B cell (primary cell): ENCODE data around the gene LSM4. TPM values are rescaled to one million over a fixed set of nuclear protein-coding genes. Genes with fewer than 3 reads are reported as not detected.

Experiments used
- ATAC-seq: fragments of 200-7000 bp; cut with Tn5 transposase; one replicate; pipeline ENCODE4 v1.10.0; 2021; ENCODE audit warnings: low read depth, mild to moderate bottlenecking, moderate number of reproducible peaks, moderate library complexity
- CTCF ChIA-PET: fragments of 350-600 bp; sonication (Branson Sonifier 250); formaldehyde crosslinking; loops from one replicate; lab custom pipeline; 2021; ENCODE audit warnings: antibody characterized with exemption, inconsistent platforms; lab: Charles Lee
- POLR2A ChIA-PET: fragments of 350-600 bp; sonication (Branson Sonifier 250); formaldehyde crosslinking; loops from one replicate; lab custom pipeline; 2021; ENCODE audit warnings: antibody characterized with exemption; lab: Charles Lee
- DNase-seq: peaks from one replicate; pipeline ENCODE4 v3.0.0; 2013
- H2AFZ ChIP-seq: 2 replicates; pipeline ENCODE4 v1.6.1; 2012; ENCODE audit warnings: mild to moderate bottlenecking, low read depth, low read length; ENCODE audit not compliant: insufficient read depth, poor library complexity, severe bottlenecking
- H3K27ac ChIP-seq, 2 donors: 1 replicate in 1 of 2; 2 replicates in 1 of 2; pipeline ENCODE4 v1.5.1; 2012 to 2013; ENCODE audit warnings: low read length in 2 of 2, mild to moderate bottlenecking in 2 of 2, moderate library complexity in 1 of 2
- H3K27me3 ChIP-seq, 4 experiments: fragments of 200-600 bp in 1 of 4; sonication (generic) in 1 of 4; replicated peaks in 1 of 4; 1 replicate in 2 of 4; 2 replicates in 2 of 4; pipeline versions ENCODE4 v1.6.1 to v1.7.0; 2013 to 2016; ENCODE audit warnings: low read length in 3 of 4, mild to moderate bottlenecking in 2 of 4, mixed read lengths in 1 of 4, moderate library complexity in 1 of 4; ENCODE audit not compliant: insufficient read depth in 4 of 4, control insufficient read depth in 3 of 4; ENCODE audit errors: control extremely low read depth in 1 of 4
- H3K36me3 ChIP-seq, 2 experiments: replicated peaks in 1 of 2; 1 replicate in 1 of 2; 2 replicates in 1 of 2; pipeline versions ENCODE4 v1.6.1 to v1.7.1; 2013; ENCODE audit warnings: low read length in 1 of 2; ENCODE audit not compliant: insufficient read depth in 2 of 2, control insufficient read depth in 1 of 2; ENCODE audit errors: control extremely low read depth in 1 of 2, extremely low read depth in 1 of 2
- H3K4me1 ChIP-seq, 2 donors: fragments of 200-600 bp in 1 of 2; sonication (generic) in 1 of 2; 1 replicate in 1 of 2; 2 replicates in 1 of 2; pipeline versions ENCODE4 v1.5.1 to v1.6.1; 2013 to 2017; ENCODE audit warnings: low read length in 2 of 2; ENCODE audit not compliant: control insufficient read depth in 2 of 2, insufficient read depth in 2 of 2
- H3K4me2 ChIP-seq: replicated peaks from 2 replicates; pipeline ENCODE3; 2012; ENCODE audit warnings: mild to moderate bottlenecking, low read depth, low read length; ENCODE audit not compliant: poor library complexity, severe bottlenecking
- H3K4me3 ChIP-seq, 5 experiments: fragments of 200-600 bp in 1 of 5; sonication (generic) in 1 of 5; 1 replicate in 3 of 5; 2 replicates in 2 of 5; pipeline versions ENCODE4 v1.5.1 to v1.7.0; 2011 to 2016; ENCODE audit warnings: low read length in 4 of 5, mild to moderate bottlenecking in 4 of 5, low read depth in 2 of 5, control low read depth in 1 of 5, moderate library complexity in 1 of 5; ENCODE audit not compliant: insufficient read depth in 1 of 5; ENCODE audit errors: control extremely low read depth in 1 of 5, extremely low read depth in 1 of 5
- H3K79me2 ChIP-seq: fragments of 200-600 bp; sonication (generic); one replicate; pipeline ENCODE4 v1.6.0; 2016; ENCODE audit warnings: low read length; ENCODE audit not compliant: control insufficient read depth, insufficient read depth
- H3K9ac ChIP-seq: fragments of 200-600 bp; sonication (generic); 2 replicates; pipeline ENCODE4 v1.6.1; 2017; ENCODE audit warnings: mild to moderate bottlenecking, low read length, moderate library complexity
- H3K9me3 ChIP-seq, 3 donors: one replicate each; pipeline versions ENCODE4 v1.6.1 to v1.7.1; 2013; ENCODE audit warnings: low read length in 2 of 3; ENCODE audit not compliant: control insufficient read depth in 2 of 3, insufficient read depth in 1 of 3; ENCODE audit errors: control extremely low read depth in 1 of 3
- H4K20me1 ChIP-seq: 2 replicates; pipeline ENCODE4 v1.6.0; 2012; ENCODE audit warnings: mild to moderate bottlenecking, low read length; ENCODE audit not compliant: insufficient read depth, control insufficient read depth, poor library complexity, severe bottlenecking
- H3K27ac Mint-ChIP-seq: one replicate; pipeline ENCODE4 v1.8.0; 2021; ENCODE audit warnings: mixed read lengths
- H3K27me3 Mint-ChIP-seq: one replicate; pipeline ENCODE4 v1.8.0; 2021; ENCODE audit warnings: mixed read lengths
- H3K4me1 Mint-ChIP-seq: one replicate; pipeline ENCODE4 v1.8.0; 2021; ENCODE audit warnings: mixed read lengths
- H3K4me3 Mint-ChIP-seq: one replicate; pipeline ENCODE4 v1.8.0; 2021; ENCODE audit warnings: mixed read lengths
- H3K9me3 Mint-ChIP-seq: one replicate; pipeline ENCODE4 v1.8.0; 2022; ENCODE audit warnings: mixed read lengths; ENCODE audit not compliant: insufficient read depth
- EZH2 ChIP-seq: IDR thresholded peaks from 2 replicates; pipeline ENCODE4 v1.6.1; 2012; ENCODE audit warnings: borderline replicate concordance, low read depth, mild to moderate bottlenecking, moderate library complexity, low read length; ENCODE audit not compliant: insufficient read depth, poor library complexity, severe bottlenecking
- WGBS: methylation state at CpG from one replicate; pipeline ENCODE4 v1.1.5; 2013; ENCODE audit warnings: missing lambda C conversion rate; ENCODE audit not compliant: insufficient coverage; 5-methylcytosine and 5-hydroxymethylcytosine counted together
- intact Hi-C: fragments of 100-400 bp; cut with micrococcal nuclease; formaldehyde crosslinking; loops from one replicate; pipeline ENCODE4 v1.10.0; 2022
- polyA plus RNA-seq: library from polyadenylated mRNA; depleted of rRNA; stranded (reverse); fragments of >200 nt; gene quantifications from 2 replicates; pipeline ENCODE4 v1.2.3, GENCODE V29; 2012
- total RNA-seq, 2 donors: library from RNA; stranded (reverse); fragments of 120-200 nt in 1 of 2; gene quantifications; 1 replicate in 1 of 2; 2 replicates in 1 of 2; pipeline versions ENCODE4 v1.2.3 to v1.2.4, GENCODE V29; 2013 to 2022
- TF ChIP-seq, protein P1 (sequence below): fragments of 200-600 bp; IDR thresholded peaks from one replicate; pipeline ENCODE4 v1.8.0; 2022; ENCODE audit warnings: antibody characterized with exemption, mild to moderate bottlenecking

The LSM4 gene
- total and polyA plus RNA-seq, 2 donors (not counting 1 experiment from before 2014, with no cell fraction given): 66.3 to 86.1 TPM

DNA sequence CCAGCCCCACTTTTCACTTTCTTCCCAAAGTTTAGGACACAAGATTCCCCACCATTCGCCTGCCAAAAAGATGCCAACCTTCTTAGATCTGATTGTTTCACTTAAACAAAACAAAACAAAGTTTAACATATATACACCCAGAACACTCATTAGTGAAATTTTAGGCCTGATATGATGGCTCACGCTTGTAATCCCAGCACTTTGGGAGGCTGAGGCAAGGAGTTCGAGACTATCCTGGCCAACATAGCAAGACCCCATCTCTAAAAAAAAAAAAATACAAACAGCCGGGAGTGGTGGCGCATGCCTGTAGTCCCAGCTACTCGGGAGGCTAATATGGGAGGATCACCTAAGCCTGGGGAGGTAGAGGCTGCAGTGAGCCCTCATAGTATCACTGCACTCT is 22.4 kb upstream of the LSM4 start:
- ChIA-PET POLR2A (interaction anchor here (0.7 kb wide), 1 partner anchor 17 kb away, joined by 3 read pairs; no protein-coding TSS in a partner anchor), CTCF (no interaction called here)
- DNase-seq (no peak), ATAC-seq (no peak)
- no peaks in the 10 kb centered on the region for H3K27me3 ChIP-seq
- WGBS: 100% methylated on average over 1 of the region's 6 CpGs
- no peak overlapping the region for H3K9ac ChIP-seq
- H3K4me1 ChIP-seq: peaks cover 6 to 11% of the 10 kb centered on the region in 2 donors
- H3K4me3 ChIP-seq: no peak overlapping the region
- no peaks in the 10 kb centered on the region for H3K9me3 ChIP-seq
- H3K9me3 Mint-ChIP-seq: no peaks in the 10 kb centered on the region
- no peak overlapping the region for H2AFZ ChIP-seq
- TF ChIP-seq, protein P1, sequence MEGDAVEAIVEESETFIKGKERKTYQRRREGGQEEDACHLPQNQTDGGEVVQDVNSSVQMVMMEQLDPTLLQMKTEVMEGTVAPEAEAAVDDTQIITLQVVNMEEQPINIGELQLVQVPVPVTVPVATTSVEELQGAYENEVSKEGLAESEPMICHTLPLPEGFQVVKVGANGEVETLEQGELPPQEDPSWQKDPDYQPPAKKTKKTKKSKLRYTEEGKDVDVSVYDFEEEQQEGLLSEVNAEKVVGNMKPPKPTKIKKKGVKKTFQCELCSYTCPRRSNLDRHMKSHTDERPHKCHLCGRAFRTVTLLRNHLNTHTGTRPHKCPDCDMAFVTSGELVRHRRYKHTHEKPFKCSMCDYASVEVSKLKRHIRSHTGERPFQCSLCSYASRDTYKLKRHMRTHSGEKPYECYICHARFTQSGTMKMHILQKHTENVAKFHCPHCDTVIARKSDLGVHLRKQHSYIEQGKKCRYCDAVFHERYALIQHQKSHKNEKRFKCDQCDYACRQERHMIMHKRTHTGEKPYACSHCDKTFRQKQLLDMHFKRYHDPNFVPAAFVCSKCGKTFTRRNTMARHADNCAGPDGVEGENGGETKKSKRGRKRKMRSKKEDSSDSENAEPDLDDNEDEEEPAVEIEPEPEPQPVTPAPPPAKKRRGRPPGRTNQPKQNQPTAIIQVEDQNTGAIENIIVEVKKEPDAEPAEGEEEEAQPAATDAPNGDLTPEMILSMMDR: no peak
- TF ChIP-seq EZH2: no peak
- H3K4me1 Mint-ChIP-seq: peaks cover 7% of the 10 kb centered on the region
- H3K4me2 ChIP-seq: no peak overlapping the region
- H3K27ac ChIP-seq: no peak overlapping the region
- intact Hi-C loops: no loop called here
- peaks cover 3% of the 10 kb centered on the region for H3K79me2 ChIP-seq
- no peak overlapping the region for H3K27ac Mint-ChIP-seq
- no peak overlapping the region for H3K4me3 Mint-ChIP-seq
- peaks cover 18% of the 10 kb centered on the region for H4K20me1 ChIP-seq
- H3K27me3 Mint-ChIP-seq: no peaks in the 10 kb centered on the region
- H3K36me3 ChIP-seq: no peaks in the 10 kb centered on the region

DNA sequence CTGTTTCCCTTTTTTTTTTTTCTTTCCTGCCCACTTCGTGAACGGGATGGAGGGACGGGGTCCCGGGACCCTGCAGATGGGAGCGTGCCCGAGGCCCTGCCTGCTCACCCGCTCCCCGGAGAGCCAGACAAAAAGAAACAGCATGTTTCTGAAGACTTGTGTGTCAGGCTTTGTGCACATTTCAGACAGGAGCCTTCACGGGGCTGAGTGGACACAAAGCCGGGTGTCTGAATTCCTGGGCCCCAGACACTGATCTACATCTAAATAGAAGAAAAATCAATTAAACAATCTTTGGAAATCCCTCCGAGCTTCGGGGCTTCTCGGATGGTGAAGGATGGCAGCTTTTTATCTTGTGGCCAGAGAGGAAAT is 21.7 kb upstream of the LSM4 start:
- intact Hi-C loops: no loop called here
- Histone ChIP-seq H3K4me1 (peaks cover 12 to 18% of the 10 kb centered on the region in 2 donors), H3K4me3 (no peak overlapping the region), H2AFZ (no peak overlapping the region), H3K36me3 (no peaks in the 10 kb centered on the region), H3K27ac (no peak overlapping the region), H4K20me1 (peaks cover 18% of the 10 kb centered on the region), H3K4me2 (no peak overlapping the region), H3K9me3 (no peaks in the 10 kb centered on the region), H3K27me3 (no peaks in the 10 kb centered on the region), H3K9ac (no peak overlapping the region), H3K79me2 (peaks cover 3% of the 10 kb centered on the region)
- Mint-ChIP-seq H3K9me3 (no peaks in the 10 kb centered on the region), H3K4me1 (peaks cover 12% of the 10 kb centered on the region), H3K27me3 (no peaks in the 10 kb centered on the region), H3K27ac (no peak overlapping the region), H3K4me3 (no peak overlapping the region)
- TF ChIP-seq, protein P1: no peak
- TF ChIP-seq EZH2: no peak
- ATAC-seq (no peak), DNase-seq (no peak)
- WGBS: 88% methylated on average over 10 of the region's 13 CpGs
- ChIA-PET POLR2A (no interaction called here), CTCF (no interaction called here)
